Duodenal mucosa (tissue), 2 donors: ENCODE measurements around the gene LPAR6.

ENCODE experiments used
- H3K27ac ChIP-seq: one replicate; pipeline ENCODE4 v1.7.0; 2013; ENCODE audit warnings: low read depth, low read length
- H3K27me3 ChIP-seq, 2 donors: one replicate each; pipeline ENCODE4 v1.7.0; 2013; ENCODE audit warnings: low read length in 2 of 2, control low read depth in 1 of 2; ENCODE audit not compliant: insufficient read depth in 2 of 2, control insufficient read depth in 1 of 2
- H3K36me3 ChIP-seq, 2 donors: one replicate each; pipeline ENCODE4 v1.7.0; 2013; ENCODE audit warnings: low read length in 2 of 2, control low read depth in 1 of 2; ENCODE audit not compliant: insufficient read depth in 2 of 2, control insufficient read depth in 1 of 2
- H3K4me1 ChIP-seq, 2 donors: one replicate each; pipeline ENCODE4 v1.7.0; 2013; ENCODE audit warnings: low read length in 2 of 2, control low read depth in 1 of 2; ENCODE audit not compliant: insufficient read depth in 2 of 2, control insufficient read depth in 1 of 2
- H3K4me3 ChIP-seq, 2 donors: one replicate each; pipeline ENCODE4 v1.7.0; 2013; ENCODE audit warnings: low read length in 2 of 2, low read depth in 1 of 2
- H3K9ac ChIP-seq, 2 donors: one replicate each; pipeline ENCODE4 v1.7.0; 2013; ENCODE audit warnings: low read length in 2 of 2, low read depth in 1 of 2
- H3K9me3 ChIP-seq, 2 donors: one replicate each; pipeline ENCODE4 v1.7.0; 2013; ENCODE audit warnings: low read length in 2 of 2, control low read depth in 1 of 2; ENCODE audit not compliant: control insufficient read depth in 1 of 2

LPAR6 gene

GRCh38 chr13:48383384-48383783 is 29.5 kb downstream of the LPAR6 start:
- Histone ChIP-seq H3K27ac (no peak overlapping the region), H3K4me1 (no peaks in the 10 kb centered on the region), H3K4me3 (no peak overlapping the region), H3K9me3 (no peaks in the 10 kb centered on the region), H3K27me3 (no peaks in the 10 kb centered on the region), H3K9ac (no peak overlapping the region), H3K36me3 (no peaks in the 10 kb centered on the region)

- Histone ChIP-seq H3K27ac (no peak overlapping the region), H3K4me1 (no peaks in the 10 kb centered on the region), H3K9ac (no peak overlapping the region), H3K36me3 (peaks cover 0 to 4% of the 10 kb centered on the region in 2 donors), H3K4me3 (no peak overlapping the region), H3K9me3 (no peaks in the 10 kb centered on the region), H3K27me3 (no peaks in the 10 kb centered on the region)
Observed at GRCh38 chr13:48380581-48380980, 32.3 kb downstream of the LPAR6 start.

- no peaks in the 10 kb centered on the region for H3K4me1 ChIP-seq
- H3K36me3 ChIP-seq = peaks cover 0 to 10% of the 10 kb centered on the region in 2 donors
- no peaks in the 10 kb centered on the region for H3K9me3 ChIP-seq
- H3K4me3 ChIP-seq = no peak overlapping the region
- no peak overlapping the region for H3K27ac ChIP-seq
- H3K9ac ChIP-seq = no peak overlapping the region
- H3K27me3 ChIP-seq = no peaks in the 10 kb centered on the region
Observed at GRCh38 chr13:48377857-48378256, 35.1 kb downstream of the LPAR6 start.

- Histone ChIP-seq H3K9me3 (no peaks in the 10 kb centered on the region), H3K27ac (no peak overlapping the region), H3K9ac (no peak overlapping the region), H3K4me1 (no peaks in the 10 kb centered on the region), H3K27me3 (no peaks in the 10 kb centered on the region), H3K4me3 (no peak overlapping the region), H3K36me3 (peaks cover 0 to 12% of the 10 kb centered on the region in 2 donors)
Observed at GRCh38 chr13:48370815-48371214, 42.1 kb downstream of the LPAR6 start.

- no peak overlapping the region for H3K27ac ChIP-seq
- no peaks in the 10 kb centered on the region for H3K27me3 ChIP-seq
- H3K4me3 ChIP-seq = no peak overlapping the region
- no peak overlapping the region for H3K9ac ChIP-seq
- H3K4me1 ChIP-seq = no peaks in the 10 kb centered on the region
- peaks cover 0 to 11% of the 10 kb centered on the region in 2 donors for H3K36me3 ChIP-seq
- H3K9me3 ChIP-seq = no peaks in the 10 kb centered on the region
Observed at GRCh38 chr13:48369988-48370387, 42.9 kb downstream of the LPAR6 start.
